ENCODE measurements around the gene TARS3.

DNA sequence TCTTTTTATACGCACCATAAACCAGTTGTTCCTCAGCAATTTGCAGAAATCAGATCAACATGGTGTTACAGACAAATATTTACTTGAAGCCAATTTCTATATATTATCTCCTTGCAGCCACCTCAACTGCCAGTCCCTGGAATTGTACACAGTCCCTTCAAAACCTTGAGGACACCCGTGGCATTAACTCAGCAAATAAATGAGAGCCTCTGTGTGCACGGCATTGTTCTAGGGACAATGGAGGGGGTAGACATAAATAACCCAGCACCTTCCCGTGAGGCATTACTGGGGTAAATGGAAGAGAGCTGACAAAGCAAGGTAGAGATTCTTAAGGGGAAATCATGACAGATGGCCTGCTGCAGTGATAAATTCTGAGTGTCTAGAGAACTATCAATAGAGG is 84.6 kb downstream of the TARS3 start:
- TF ChIP-seq, protein P1, sequence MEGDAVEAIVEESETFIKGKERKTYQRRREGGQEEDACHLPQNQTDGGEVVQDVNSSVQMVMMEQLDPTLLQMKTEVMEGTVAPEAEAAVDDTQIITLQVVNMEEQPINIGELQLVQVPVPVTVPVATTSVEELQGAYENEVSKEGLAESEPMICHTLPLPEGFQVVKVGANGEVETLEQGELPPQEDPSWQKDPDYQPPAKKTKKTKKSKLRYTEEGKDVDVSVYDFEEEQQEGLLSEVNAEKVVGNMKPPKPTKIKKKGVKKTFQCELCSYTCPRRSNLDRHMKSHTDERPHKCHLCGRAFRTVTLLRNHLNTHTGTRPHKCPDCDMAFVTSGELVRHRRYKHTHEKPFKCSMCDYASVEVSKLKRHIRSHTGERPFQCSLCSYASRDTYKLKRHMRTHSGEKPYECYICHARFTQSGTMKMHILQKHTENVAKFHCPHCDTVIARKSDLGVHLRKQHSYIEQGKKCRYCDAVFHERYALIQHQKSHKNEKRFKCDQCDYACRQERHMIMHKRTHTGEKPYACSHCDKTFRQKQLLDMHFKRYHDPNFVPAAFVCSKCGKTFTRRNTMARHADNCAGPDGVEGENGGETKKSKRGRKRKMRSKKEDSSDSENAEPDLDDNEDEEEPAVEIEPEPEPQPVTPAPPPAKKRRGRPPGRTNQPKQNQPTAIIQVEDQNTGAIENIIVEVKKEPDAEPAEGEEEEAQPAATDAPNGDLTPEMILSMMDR (IDR thresholded peaks at IDR 0.05; ENCODE audit: borderline replicate concordance, extremely low read depth, low read length, poor library complexity, severe bottlenecking) = no peak
- TF ChIP-seq EZH2 (IDR thresholded peaks at IDR 0.05; ENCODE audit: borderline replicate concordance, low read depth, low read length, severe bottlenecking) = no peak

All from DND-41 (cell line).